ENCODE data around the gene TRIM65.
"Not testable (repeated sequence)": the region's sequence is repeated elsewhere in the genome, so short reads cannot be mapped to it uniquely, and the experiment has no call there.

Gene TRIM65

GRCh38 chr17:75864448-75864871, 32.3 kb downstream of the TRIM65 start:
- DNase-seq (ENCODE audit: extremely low read depth, low read depth), result peak; percentile 75
- no peak for TF ChIP-seq CTCF (IDR thresholded peaks at IDR 0.05; ENCODE audit: low read depth, low read length)

- TF ChIP-seq CTCF (IDR thresholded peaks at IDR 0.05; ENCODE audit: low read depth, low read length), result no peak
Measured at GRCh38 chr17:75861927-75862317, 34.8 kb downstream of the TRIM65 start.

GRCh38 chr17:75859358-75859757, 37.4 kb downstream of the TRIM65 start:
- not testable (repeated sequence) for DNase-seq (ENCODE audit: extremely low read depth, low read depth)

More at GRCh38 chr17:75861927-75862317, 34.8 kb downstream of the TRIM65 start:
- DNase-seq (ENCODE audit: extremely low read depth, low read depth), result no peak

DNA sequence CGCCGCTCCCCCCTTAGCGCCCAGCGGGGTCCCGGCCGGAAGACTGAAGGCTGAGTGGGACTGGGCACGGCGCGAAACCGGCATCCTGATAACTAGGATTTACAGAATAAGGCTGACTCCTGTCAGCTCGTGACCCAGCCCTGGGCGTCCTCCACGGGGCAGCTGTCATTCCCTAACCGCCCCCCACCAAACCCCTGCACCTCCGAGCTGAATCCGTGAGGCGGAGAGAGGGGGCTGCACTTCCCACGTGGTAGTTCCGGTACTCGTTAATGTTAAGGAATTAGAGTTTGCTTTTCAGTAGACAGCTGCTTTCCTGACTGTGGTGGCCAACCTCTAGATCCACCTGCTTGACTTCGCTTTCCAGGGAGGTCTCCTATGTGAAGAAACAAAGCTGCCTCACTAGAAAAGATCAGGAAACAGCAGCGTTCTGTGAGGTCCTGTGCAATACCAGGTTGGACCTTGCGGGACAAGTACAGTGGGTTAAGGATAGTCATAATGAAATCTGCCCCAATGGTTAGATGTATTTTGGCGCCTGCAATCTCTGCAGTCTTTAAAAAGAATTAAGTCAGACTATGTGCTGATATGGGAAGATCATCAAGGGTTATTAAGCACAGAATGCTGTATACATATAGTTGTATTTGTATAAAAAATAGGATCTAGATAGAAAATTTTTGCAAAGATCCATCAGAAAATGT, 40.5 kb downstream of the TRIM65 start:
- no peak for DNase-seq (ENCODE audit: extremely low read depth, low read depth)
- TF ChIP-seq CTCF (IDR thresholded peaks at IDR 0.05; ENCODE audit: low read depth, low read length), result no peak

GRCh38 chr17:75855310-75856061, 41.3 kb downstream of the TRIM65 start, which contains the start of gene WBP2:
WBP2 (minus strand) TSS chr17:75855335; CDS start chr17:75855297, 38 bp downstream.
- peak; percentile 99 for DNase-seq (ENCODE audit: extremely low read depth, low read depth)
- peak; percentile 14 for TF ChIP-seq CTCF (IDR thresholded peaks at IDR 0.05; ENCODE audit: low read depth, low read length)

DNA sequence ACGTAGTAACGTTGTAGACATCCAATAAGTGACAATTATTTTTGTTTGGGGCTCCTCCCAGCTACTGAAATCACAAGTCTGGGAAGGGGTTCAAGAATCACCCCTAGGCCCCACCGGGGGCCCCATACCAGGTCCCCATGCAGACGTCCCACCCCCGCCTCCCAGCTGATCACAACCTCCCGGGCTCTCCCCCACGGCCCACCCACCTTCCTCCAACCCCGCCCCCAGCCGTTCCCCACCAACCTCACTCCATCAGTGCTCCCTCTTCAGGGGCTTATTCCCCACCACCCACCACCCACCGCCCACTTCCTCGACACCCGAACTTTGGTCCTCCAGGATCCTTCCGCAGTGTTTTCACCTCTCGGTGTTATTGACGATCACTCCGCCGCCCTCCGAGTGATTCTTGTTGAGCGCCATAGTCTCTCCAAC, 41.9 kb downstream of the TRIM65 start:
- no peak for DNase-seq (ENCODE audit: extremely low read depth, low read depth)
- TF ChIP-seq CTCF (IDR thresholded peaks at IDR 0.05; ENCODE audit: low read depth, low read length), result no peak; the same call in 1 of the 2 replicates

GRCh38 chr17:75854101-75854748, 42.5 kb downstream of the TRIM65 start:
- DNase-seq (ENCODE audit: extremely low read depth, low read depth), result no peak
- no peak for TF ChIP-seq CTCF (IDR thresholded peaks at IDR 0.05; ENCODE audit: low read depth, low read length)

All from AG09319 (cell line).